Gastroesophageal sphincter (tissue), 4 donors: ENCODE measurements around the gene RHNO1. TPM values are rescaled to one million over a fixed set of nuclear protein-coding genes. Genes with fewer than 3 reads are reported as not detected.

Experiments
- ATAC-seq: fragments of 150-250 bp; one replicate; pipeline ENCODE4 v1.9.1; 2016; ENCODE audit warnings: mild to moderate bottlenecking, moderate library complexity
- H3K27ac ChIP-seq, 4 donors: fragments of 200-600 bp; sonication (generic) in 3 of 4; 1 replicate in 3 of 4; 2 replicates in 1 of 4; pipeline ENCODE4 v1.5.1; 2016 to 2019
- H3K27me3 ChIP-seq: fragments of 200-600 bp; sonication (generic); one replicate; pipeline ENCODE4 v1.5.1; 2019
- H3K36me3 ChIP-seq, 2 donors: fragments of 200-600 bp; sonication (generic); one replicate each; pipeline ENCODE4 v1.5.1; 2019; ENCODE audit warnings: control low read depth in 1 of 2
- H3K4me1 ChIP-seq, 3 donors: fragments of 200-600 bp; sonication (generic); 1 replicate in 2 of 3; 2 replicates in 1 of 3; pipeline ENCODE4 v1.5.1; 2016 to 2019; ENCODE audit warnings: control low read depth in 2 of 3
- H3K4me3 ChIP-seq, 2 donors: fragments of 200-600 bp; sonication (generic); one replicate each; pipeline ENCODE4 v1.5.1; 2019; ENCODE audit warnings: mild to moderate bottlenecking in 1 of 2, moderate library complexity in 1 of 2
- H3K9me3 ChIP-seq, 3 donors: fragments of 200-600 bp; sonication (generic); one replicate each; pipeline ENCODE4 v1.5.1; 2017 to 2019; ENCODE audit warnings: control low read depth in 2 of 3
- EP300 ChIP-seq: sonication (generic); formaldehyde crosslinking; IDR thresholded peaks from one replicate; pipeline ENCODE4 v1.6.1; 2017; ENCODE audit warnings: antibody characterized with exemption, mild to moderate bottlenecking
- POLR2A ChIP-seq, 2 donors: fragments of 450-650 bp; IDR thresholded peaks; one replicate each; pipeline ENCODE4 v1.6.1; 2017; ENCODE audit warnings: antibody characterized with exemption in 2 of 2, mild to moderate bottlenecking in 2 of 2, moderate library complexity in 1 of 2
- POLR2AphosphoS5 ChIP-seq: sonication (generic); formaldehyde crosslinking; IDR thresholded peaks from one replicate; pipeline ENCODE4 v1.6.1; 2017; ENCODE audit warnings: antibody characterized with exemption
- WGBS, 2 donors: methylation state at CpG; one replicate each; pipeline ENCODE4 v1.1.5; 2018; ENCODE audit warnings: low coverage in 1 of 2; 5-methylcytosine and 5-hydroxymethylcytosine counted together
- total RNA-seq, 4 donors: library from RNA; depleted of rRNA; stranded (reverse); fragments of >200 nt; gene quantifications; one replicate each; pipeline ENCODE4 v1.1.0, GENCODE V29; 2016
- TF ChIP-seq, protein P1 (sequence below), 4 experiments: fragments of 200-600 bp in 2 of 4; fragments of 450-650 bp in 2 of 4; sonication (generic) in 1 of 4; IDR thresholded peaks; one replicate each; pipeline ENCODE4 v1.5.1; 2017 to 2019; ENCODE audit warnings: antibody characterized with exemption in 4 of 4, mild to moderate bottlenecking in 2 of 4, moderate library complexity in 2 of 4

The RHNO1 gene, protein sequence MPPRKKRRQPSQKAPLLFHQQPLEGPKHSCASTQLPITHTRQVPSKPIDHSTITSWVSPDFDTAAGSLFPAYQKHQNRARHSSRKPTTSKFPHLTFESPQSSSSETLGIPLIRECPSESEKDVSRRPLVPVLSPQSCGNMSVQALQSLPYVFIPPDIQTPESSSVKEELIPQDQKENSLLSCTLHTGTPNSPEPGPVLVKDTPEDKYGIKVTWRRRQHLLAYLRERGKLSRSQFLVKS
- 10 to 100 TPM in 2 of 4 donors, 1 to 10 TPM in 2; 8.2 to 12.5 (median 9.5) TPM for total RNA-seq

GRCh38 chr12:2877047-2877952 is at the start of gene RHNO1, which contains the start of gene FOXM1:
Gene RHNO1, plus strand, starts transcription at chr12:2877223. Its CDS starts 8,144 bp downstream, at chr12:2885367.
Gene FOXM1, minus strand, starts transcription at chr12:2877174. Its CDS starts 2,696 bp downstream, at chr12:2874478.
- Histone ChIP-seq H3K27ac (peak within 1 kb of the TSS; percentile 53 to 95 (median 94)), H3K27me3 (no peaks in the 10 kb centered on the region), H3K9me3 (no peaks in the 10 kb centered on the region), H3K4me3 (peak within 1 kb of the TSS; percentile 62 to 92), H3K36me3 (no peaks in the 10 kb centered on the region), H3K4me1 (peaks cover 0 to 27% (median 13%) of the 10 kb centered on the region in 3 donors)
- WGBS, 2 donors = 1% methylated on average over 13 of the region's 70 CpGs
- TF ChIP-seq, protein P1, sequence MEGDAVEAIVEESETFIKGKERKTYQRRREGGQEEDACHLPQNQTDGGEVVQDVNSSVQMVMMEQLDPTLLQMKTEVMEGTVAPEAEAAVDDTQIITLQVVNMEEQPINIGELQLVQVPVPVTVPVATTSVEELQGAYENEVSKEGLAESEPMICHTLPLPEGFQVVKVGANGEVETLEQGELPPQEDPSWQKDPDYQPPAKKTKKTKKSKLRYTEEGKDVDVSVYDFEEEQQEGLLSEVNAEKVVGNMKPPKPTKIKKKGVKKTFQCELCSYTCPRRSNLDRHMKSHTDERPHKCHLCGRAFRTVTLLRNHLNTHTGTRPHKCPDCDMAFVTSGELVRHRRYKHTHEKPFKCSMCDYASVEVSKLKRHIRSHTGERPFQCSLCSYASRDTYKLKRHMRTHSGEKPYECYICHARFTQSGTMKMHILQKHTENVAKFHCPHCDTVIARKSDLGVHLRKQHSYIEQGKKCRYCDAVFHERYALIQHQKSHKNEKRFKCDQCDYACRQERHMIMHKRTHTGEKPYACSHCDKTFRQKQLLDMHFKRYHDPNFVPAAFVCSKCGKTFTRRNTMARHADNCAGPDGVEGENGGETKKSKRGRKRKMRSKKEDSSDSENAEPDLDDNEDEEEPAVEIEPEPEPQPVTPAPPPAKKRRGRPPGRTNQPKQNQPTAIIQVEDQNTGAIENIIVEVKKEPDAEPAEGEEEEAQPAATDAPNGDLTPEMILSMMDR (IDR thresholded peaks at IDR 0.05) = peak in 3 of 4 experiments; percentile 26 to 31 (median 31)
- TF ChIP-seq POLR2AphosphoS5 (peak; percentile 69), EP300 (no peak), POLR2A (IDR thresholded peaks at IDR 0.05) (peak in 1 of 2 donors; percentile 44)
- ATAC-seq = peak; percentile 93

DNA sequence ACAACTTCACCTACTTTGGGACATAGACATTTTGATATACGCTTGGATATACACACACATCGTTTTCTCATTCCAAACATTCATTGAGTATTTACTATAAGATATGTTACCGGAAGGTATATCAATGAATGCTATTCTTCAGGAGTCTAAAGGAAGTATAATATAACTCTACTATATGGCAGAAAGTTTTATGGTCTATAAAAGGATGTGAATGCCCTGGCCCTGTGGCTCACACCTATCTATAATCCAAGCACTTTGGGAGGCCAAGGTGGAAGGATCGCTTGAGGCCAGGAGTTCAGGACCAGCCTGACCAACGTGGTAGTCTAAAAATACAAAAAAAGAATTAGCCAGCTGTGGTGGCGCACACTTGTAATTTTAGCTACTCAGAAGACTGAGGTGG is 47.7 kb upstream of the RHNO1 start:
- no peaks in the 10 kb centered on the region for H3K9me3 ChIP-seq
- 86 to 95% methylated on average over 5 to 6 of the region's 6 CpGs for WGBS, 2 donors
- peaks cover under 1% of the 10 kb centered on the region for H3K27me3 ChIP-seq
- no peak for ATAC-seq
- peaks cover 0 to 79% of the 10 kb centered on the region in 2 donors for H3K36me3 ChIP-seq
- peaks cover 0 to under 1% (median 0%) of the 10 kb centered on the region in 3 donors for H3K4me1 ChIP-seq
- H3K4me3 ChIP-seq = no peak overlapping the region
- no peak overlapping the region for H3K27ac ChIP-seq
- no peak for TF ChIP-seq POLR2A (IDR thresholded peaks at IDR 0.05)

- Histone ChIP-seq H3K27ac (peak overlapping the region in 1 of 4 donors; percentile 69), H3K9me3 (no peaks in the 10 kb centered on the region), H3K27me3 (peaks cover 24% of the 10 kb centered on the region), H3K4me3 (no peak overlapping the region), H3K4me1 (peaks cover 0 to 13% (median 10%) of the 10 kb centered on the region in 3 donors), H3K36me3 (peaks cover 0 to 46% of the 10 kb centered on the region in 2 donors)
- ATAC-seq = no peak
- WGBS, 2 donors = 56 to 72% methylated on average over 3 to 5 of the region's 6 CpGs
- TF ChIP-seq, protein P1 (IDR thresholded peaks at IDR 0.05) = no peak
- TF ChIP-seq POLR2A (IDR thresholded peaks at IDR 0.05) = no peak
- TF ChIP-seq POLR2AphosphoS5 = no peak
- no peak for TF ChIP-seq EP300
Observed at GRCh38 chr12:2832550-2833127, 44.4 kb upstream of the RHNO1 start.

GRCh38 chr12:2833327-2833726 is 43.7 kb upstream of the RHNO1 start:
- H3K4me3 ChIP-seq = no peak overlapping the region
- WGBS, 2 donors = 40 to 70% methylated on average over 1 to 2 of the region's 5 CpGs
- peaks cover 24% of the 10 kb centered on the region for H3K27me3 ChIP-seq
- H3K9me3 ChIP-seq = no peaks in the 10 kb centered on the region
- peak overlapping the region in 1 of 4 donors; percentile 69 for H3K27ac ChIP-seq
- peaks cover 0 to 13% (median 10%) of the 10 kb centered on the region in 3 donors for H3K4me1 ChIP-seq
- ATAC-seq = no peak
- H3K36me3 ChIP-seq = peaks cover 0 to 46% of the 10 kb centered on the region in 2 donors
- no peak for TF ChIP-seq POLR2A (IDR thresholded peaks at IDR 0.05)
- TF ChIP-seq, protein P1 (IDR thresholded peaks at IDR 0.05) = no peak

DNA sequence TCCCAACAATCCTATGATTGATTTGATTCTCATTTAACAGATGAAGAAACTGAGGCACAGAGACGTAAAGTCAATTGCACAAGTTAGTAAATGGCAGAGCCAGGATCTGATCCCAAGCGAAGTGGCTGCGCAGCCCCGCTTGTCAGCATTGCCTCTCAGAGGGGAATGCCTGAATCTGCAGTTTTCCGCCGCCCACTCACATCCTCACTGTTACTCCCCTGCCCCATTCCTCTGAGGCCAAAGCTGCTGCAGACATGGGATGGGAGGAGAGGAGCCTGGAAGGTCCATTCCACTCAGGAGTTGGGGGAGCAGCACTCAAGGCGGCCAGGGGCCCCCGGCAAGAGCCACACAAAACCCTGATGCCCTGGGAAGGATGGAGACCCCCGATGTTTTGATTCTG is 43.2 kb upstream of the RHNO1 start:
- 41 to 75% methylated on average over 3 to 4 of the region's 9 CpGs for WGBS, 2 donors
- ATAC-seq = no peak
- Histone ChIP-seq H3K9me3 (no peaks in the 10 kb centered on the region), H3K36me3 (peaks cover 0 to 46% of the 10 kb centered on the region in 2 donors), H3K4me1 (peaks cover 0 to 13% (median 10%) of the 10 kb centered on the region in 3 donors), H3K4me3 (peak overlapping the region in 1 of 2 donors; percentile 38), H3K27me3 (peaks cover 24% of the 10 kb centered on the region), H3K27ac (peak overlapping the region in 1 of 4 donors; percentile 69)
- TF ChIP-seq POLR2A (IDR thresholded peaks at IDR 0.05) (no peak), POLR2AphosphoS5 (no peak), EP300 (no peak)
- TF ChIP-seq, protein P1 (IDR thresholded peaks at IDR 0.05) = no peak
